Gastrocnemius medialis (tissue), 4 donors: ENCODE data around the gene PACS2.

Source experiments
- POLR2A ChIP-seq, 2 donors: fragments of 450-650 bp; IDR thresholded peaks; one replicate each; pipeline ENCODE4 v1.6.1; 2017; ENCODE audit warnings: antibody characterized with exemption in 2 of 2, mild to moderate bottlenecking in 2 of 2, moderate library complexity in 2 of 2
- TF ChIP-seq, protein P1 (sequence below), 5 experiments: fragments of 450-650 bp in 3 of 5; fragments of 200-600 bp in 2 of 5; sonication (generic) in 2 of 5; IDR thresholded peaks in 4 of 5; conservative IDR thresholded peaks in 1 of 5; 1 replicate in 4 of 5; 2 replicates in 1 of 5; pipeline ENCODE4 v1.5.1; 2016 to 2019; ENCODE audit warnings: antibody characterized with exemption in 5 of 5, mild to moderate bottlenecking in 3 of 5, moderate library complexity in 3 of 5

DNA sequence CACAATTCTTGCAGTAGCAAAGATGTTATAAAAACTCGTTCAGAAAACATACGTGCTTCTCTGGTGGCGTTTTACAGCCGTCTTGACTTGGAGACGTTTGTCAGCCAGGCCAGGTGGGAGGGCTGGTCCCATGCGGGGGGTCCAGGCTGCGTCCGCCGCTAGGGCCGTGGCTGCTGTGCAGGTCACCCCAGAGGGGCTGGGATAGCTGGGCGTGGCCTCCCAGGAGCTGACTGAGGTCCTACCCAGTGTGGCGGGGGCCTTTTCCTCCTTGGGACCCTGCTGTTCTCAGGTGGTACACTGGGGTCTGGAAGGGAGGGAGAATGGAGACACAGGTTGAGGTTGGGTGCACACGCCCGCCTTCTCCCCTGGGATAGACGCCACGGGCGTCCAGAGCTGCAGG is 130.3 kb downstream of the PACS2 start:
- no peak for TF ChIP-seq POLR2A (IDR thresholded peaks at IDR 0.05)
- TF ChIP-seq, protein P1, sequence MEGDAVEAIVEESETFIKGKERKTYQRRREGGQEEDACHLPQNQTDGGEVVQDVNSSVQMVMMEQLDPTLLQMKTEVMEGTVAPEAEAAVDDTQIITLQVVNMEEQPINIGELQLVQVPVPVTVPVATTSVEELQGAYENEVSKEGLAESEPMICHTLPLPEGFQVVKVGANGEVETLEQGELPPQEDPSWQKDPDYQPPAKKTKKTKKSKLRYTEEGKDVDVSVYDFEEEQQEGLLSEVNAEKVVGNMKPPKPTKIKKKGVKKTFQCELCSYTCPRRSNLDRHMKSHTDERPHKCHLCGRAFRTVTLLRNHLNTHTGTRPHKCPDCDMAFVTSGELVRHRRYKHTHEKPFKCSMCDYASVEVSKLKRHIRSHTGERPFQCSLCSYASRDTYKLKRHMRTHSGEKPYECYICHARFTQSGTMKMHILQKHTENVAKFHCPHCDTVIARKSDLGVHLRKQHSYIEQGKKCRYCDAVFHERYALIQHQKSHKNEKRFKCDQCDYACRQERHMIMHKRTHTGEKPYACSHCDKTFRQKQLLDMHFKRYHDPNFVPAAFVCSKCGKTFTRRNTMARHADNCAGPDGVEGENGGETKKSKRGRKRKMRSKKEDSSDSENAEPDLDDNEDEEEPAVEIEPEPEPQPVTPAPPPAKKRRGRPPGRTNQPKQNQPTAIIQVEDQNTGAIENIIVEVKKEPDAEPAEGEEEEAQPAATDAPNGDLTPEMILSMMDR (IDR thresholded peaks at IDR 0.05 in 4 of 5, conservative IDR thresholded peaks at IDR 0.05 in 1 of 5) = no peak
